Ramos (cell line): Measurements from ENCODE around the gene FKBP7.
"Not testable (repeated sequence)": the region's sequence is repeated elsewhere in the genome, so short reads cannot be mapped to it uniquely, and the experiment has no call there.

Experiments
- in situ Hi-C: fragments of 300-500 bp; cut with MboI; formaldehyde crosslinking; loops from one replicate; pipeline ENCODE4 v1.14.3; 2022; ENCODE audit warnings: low sequenced_read_pairs; ENCODE audit not compliant: unreplicated experiment

The FKBP7 gene

GRCh38 chr2:178496049-178496448, 17.6 kb upstream of the FKBP7 start:
- in situ Hi-C loops = no loop called here

- in situ Hi-C loops = no loop called here
These were observed 13.2 kb upstream of the FKBP7 start for GRCh38 chr2:178491612-178492011.

- in situ Hi-C loops = no loop called here
These were observed 7.0 kb upstream of the FKBP7 start for GRCh38 chr2:178485356-178485755.

DNA sequence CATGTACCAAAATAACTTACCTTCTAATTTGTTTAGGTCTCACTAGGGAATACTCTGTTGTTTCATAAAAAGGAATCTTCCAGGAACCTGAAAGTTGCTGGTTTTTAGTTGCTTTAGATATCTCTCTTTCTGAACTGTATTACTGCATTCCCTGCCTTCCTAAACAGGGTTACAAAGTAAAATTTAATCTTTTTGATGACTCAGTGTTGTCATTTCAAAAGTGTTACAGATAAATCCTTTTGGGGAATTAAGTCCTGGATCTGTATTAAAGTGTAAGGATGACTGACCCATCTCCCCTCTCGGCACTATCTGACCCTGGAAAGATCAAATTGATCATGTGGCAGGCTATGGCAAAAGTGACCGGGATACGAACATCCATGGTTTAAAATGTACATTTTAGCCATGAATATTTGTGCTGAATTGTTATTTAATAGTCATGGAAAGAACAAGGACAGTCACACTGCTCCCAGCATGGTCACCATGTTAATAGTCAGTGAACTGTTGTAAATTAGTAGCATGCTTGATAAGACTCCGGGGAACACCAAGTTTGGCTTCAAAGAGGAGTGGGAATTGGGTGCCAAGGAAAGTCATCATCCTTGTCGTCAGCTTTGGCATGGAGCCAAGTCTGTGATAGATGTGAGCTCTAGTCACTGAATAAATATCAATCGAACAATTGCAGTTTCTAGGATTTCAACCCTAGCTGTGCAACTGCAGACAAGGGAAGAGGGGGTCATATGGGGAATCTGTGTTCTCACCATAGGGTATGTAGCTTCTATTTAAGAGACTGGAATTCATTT, 6.0 kb upstream of the FKBP7 start:
- in situ Hi-C loops = no loop called here

DNA sequence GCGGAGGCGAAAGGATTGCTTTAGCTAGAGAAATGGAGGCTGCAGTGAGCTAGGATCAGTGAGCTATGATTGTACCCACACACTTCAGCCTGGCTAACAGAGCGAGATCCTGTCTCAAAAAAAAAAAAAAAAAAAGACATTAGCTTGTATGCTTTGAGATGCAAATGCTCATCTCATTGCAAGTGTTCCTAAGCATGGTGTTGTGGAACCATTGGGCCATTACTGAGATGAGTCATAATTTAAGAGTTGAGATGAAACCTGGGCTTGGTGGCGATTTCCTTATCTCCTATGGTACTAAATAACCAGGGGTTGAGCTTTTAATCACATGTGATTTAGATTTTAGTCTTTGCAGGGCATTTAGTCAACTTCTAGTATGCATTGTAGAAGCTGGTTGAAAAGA, 4.0 kb upstream of the FKBP7 start:
- in situ Hi-C loops = no loop called here

GRCh38 chr2:178480227-178481181, 2.1 kb upstream of the FKBP7 start, which contains the start of gene PLEKHA3:
TSS of gene PLEKHA3 (plus strand) at chr2:178480457. CDS start at chr2:178480870, 413 bp downstream.
- in situ Hi-C loops = no loop called here

GRCh38 chr2:178479758-178480226, 1.4 kb upstream of the FKBP7 start:
- in situ Hi-C loops = no loop called here

DNA sequence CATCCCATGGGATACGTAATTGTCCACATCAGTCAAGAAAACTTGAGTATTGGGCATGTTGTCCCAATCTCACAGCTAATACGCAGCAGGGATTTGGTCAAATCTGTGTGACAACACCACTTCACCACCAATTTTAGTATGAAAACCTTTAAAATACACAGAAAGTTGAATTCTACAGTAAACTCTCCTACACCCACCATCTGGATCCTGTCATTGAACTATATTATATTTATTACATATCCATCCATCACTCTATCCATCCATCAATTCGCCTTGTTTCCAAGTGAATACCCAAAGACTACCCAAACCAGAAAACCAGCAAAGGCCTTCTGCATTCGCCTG, 846 bp upstream of the FKBP7 start:
- in situ Hi-C loops = no loop called here

GRCh38 chr2:178478130-178478438, 316 bp downstream of the FKBP7 start:
- in situ Hi-C loops = no loop called here

DNA sequence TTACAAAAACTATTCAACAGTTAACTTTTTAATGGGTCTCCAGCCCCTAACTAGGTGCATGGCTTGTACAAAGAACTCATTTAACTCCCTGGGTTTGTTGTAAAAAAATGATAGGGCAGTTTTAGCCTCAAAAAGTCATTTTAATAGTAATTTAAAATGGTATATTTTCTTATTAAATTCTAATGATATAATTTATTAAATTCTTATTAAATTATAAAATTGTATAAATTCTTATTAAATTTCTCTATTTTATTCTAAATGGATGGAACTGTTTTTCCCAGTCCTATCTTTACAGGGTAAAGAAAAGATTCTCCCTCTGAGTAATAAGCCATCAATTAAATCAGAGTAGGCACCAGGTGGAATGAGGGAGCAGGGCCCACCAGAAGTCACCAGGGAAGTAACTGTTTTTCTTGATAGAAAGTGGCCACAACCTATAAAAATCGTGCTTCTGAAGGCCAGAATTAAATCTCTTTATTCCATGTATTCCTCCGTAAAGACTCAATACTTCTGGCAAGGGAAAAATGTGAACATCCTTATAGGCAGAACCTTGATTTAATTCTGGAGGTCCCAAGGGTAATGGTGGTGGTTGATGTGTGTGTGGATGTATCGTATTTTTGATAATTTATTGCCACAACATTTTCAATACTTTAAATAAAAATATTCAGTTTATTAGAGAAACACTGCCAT, 814 bp downstream of the FKBP7 start:
- in situ Hi-C loops = no loop called here

DNA sequence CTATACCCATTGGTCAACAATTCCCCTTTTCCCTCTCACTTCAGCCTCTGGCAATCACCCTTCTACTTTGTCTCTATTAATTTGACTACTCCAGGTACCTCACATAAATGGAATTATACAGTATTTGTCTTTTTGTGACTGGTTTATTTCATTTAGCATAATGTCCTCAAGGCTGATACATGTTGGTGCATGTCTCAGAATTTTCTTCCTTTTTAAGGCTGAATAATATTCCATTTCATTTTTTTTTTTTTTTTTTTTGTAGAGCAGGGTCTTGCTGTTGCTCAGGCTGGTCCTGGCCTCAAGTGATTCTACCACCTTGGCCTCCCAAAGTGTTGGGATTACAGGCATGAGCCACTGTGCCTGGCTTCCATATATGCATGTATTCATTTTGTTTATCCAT, 1.9 kb downstream of the FKBP7 start:
- in situ Hi-C loops = no loop called here

DNA sequence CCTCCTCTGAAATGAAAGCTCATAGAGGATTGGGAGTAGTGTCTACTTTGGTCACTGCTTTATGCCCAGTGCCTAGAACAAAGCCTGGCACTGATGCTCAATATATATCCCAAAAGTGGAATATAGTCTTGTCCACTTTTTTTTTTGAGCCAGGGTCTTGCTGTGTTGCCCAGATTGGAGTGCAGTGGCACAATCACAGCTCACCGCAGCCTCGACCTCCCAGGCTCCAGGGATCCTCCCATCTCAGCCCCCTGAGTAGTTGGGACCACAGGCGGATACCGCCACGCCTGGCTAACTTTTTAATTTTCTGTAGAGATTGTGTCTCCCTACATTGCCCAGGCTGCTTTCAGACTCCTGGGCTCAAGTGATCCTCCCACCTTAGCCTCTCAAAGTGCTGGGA, 3.8 kb downstream of the FKBP7 start:
- in situ Hi-C loops = no loop called here

- in situ Hi-C loops = no loop called here
These were observed 4.5 kb downstream of the FKBP7 start for GRCh38 chr2:178473931-178474330.

GRCh38 chr2:178473373-178473772, 5.0 kb downstream of the FKBP7 start:
- in situ Hi-C loops = no loop called here

- in situ Hi-C loops = not testable (repeated sequence)
These were observed 7.1 kb downstream of the FKBP7 start for GRCh38 chr2:178471313-178471712.

DNA sequence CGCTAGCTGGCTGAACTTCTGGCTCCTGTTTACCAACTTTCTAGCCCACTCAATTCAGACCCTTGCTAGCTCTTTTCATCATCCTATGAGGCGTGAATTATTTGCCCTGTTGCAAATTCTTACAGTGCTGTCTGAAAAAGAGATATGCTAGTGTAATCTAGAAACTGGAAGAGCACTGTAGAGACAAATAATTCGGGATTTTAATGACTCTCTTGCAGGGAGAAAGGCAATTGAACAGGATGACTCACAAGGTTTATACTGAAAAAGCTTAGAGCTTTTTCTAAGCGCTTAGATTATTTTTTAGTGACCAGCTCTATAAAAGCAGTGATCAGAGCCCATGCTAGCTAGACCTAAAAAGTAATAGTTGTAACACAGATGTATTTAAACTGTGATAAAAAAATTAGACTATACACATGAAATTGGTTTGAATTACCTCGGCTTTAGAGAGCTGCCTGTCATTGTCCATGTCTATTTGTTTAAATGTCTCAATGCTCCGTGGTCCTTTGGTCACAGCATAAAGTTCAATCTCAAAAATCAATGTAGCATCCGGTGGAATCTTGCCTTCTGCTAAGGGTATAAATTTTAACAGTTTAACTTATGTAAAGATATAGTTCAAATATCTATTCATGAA, 9.1 kb downstream of the FKBP7 start:
- in situ Hi-C loops = no loop called here

GRCh38 chr2:178457390-178457886, 21.0 kb downstream of the FKBP7 start:
- in situ Hi-C loops = no loop called here

GRCh38 chr2:178455947-178456346, 22.5 kb downstream of the FKBP7 start:
- in situ Hi-C loops = no loop called here

GRCh38 chr2:178452870-178453269, 25.5 kb downstream of the FKBP7 start:
- in situ Hi-C loops = no loop called here

- in situ Hi-C loops = no loop called here
These were observed 26.1 kb downstream of the FKBP7 start for GRCh38 chr2:178452334-178452733.
